HEK293 (cell line): Measurements from ENCODE around the gene TRDMT1.

Source experiments
- BCL11B ChIP-seq: fragments of 450-650 bp; formaldehyde crosslinking; IDR thresholded peaks from 2 replicates; pipeline ENCODE4 v1.5.1; 2016; ENCODE audit warnings: low read depth, missing biosample characterization, missing genetic modification characterization
- FEZF1 ChIP-seq: fragments of 450-650 bp; formaldehyde crosslinking; IDR thresholded peaks from 2 replicates; pipeline ENCODE4 v1.5.1; 2016; ENCODE audit warnings: missing biosample characterization, missing genetic modification characterization
- KLF10 ChIP-seq: fragments of 450-650 bp; IDR thresholded peaks from 2 replicates; pipeline ENCODE4 v1.5.1; 2018; ENCODE audit warnings: missing biosample characterization, mild to moderate bottlenecking, missing genetic modification characterization
- KLF8 ChIP-seq: fragments of 450-650 bp; formaldehyde crosslinking; IDR thresholded peaks from 2 replicates; pipeline ENCODE4 v1.5.1; 2016; ENCODE audit warnings: missing biosample characterization, missing genetic modification characterization
- ZBTB21 ChIP-seq: fragments of 450-650 bp; formaldehyde crosslinking; IDR thresholded peaks from 2 replicates; pipeline ENCODE4 v1.5.1; 2017; ENCODE audit warnings: missing biosample characterization, missing genetic modification characterization
- ZBTB48 ChIP-seq: fragments of 450-650 bp; formaldehyde crosslinking; IDR thresholded peaks from 2 replicates; pipeline ENCODE4 v1.5.1; 2016; ENCODE audit warnings: missing biosample characterization, missing genetic modification characterization
- ZFP69B ChIP-seq: fragments of 450-650 bp; formaldehyde crosslinking; IDR thresholded peaks from 2 replicates; pipeline ENCODE4 v1.5.1; 2016; ENCODE audit warnings: missing biosample characterization, missing genetic modification characterization
- ZNF19 ChIP-seq: fragments of 450-650 bp; formaldehyde crosslinking; IDR thresholded peaks from 2 replicates; pipeline ENCODE4; 2016; ENCODE audit warnings: missing biosample characterization, missing genetic modification characterization, low read depth
- ZNF239 ChIP-seq: fragments of 450-650 bp; formaldehyde crosslinking; IDR thresholded peaks from 2 replicates; pipeline ENCODE4 v1.5.1; 2016; ENCODE audit warnings: missing biosample characterization, missing genetic modification characterization
- ZNF324 ChIP-seq: fragments of 450-650 bp; formaldehyde crosslinking; IDR thresholded peaks from 2 replicates; pipeline ENCODE4 v1.5.1; 2016; ENCODE audit warnings: missing biosample characterization, missing genetic modification characterization
- ZNF335 ChIP-seq: fragments of 450-650 bp; formaldehyde crosslinking; conservative IDR thresholded peaks from 2 replicates; pipeline ENCODE4 v1.5.1; 2016; ENCODE audit warnings: missing biosample characterization, missing genetic modification characterization
- ZNF366 ChIP-seq: fragments of 450-650 bp; formaldehyde crosslinking; conservative IDR thresholded peaks from 2 replicates; pipeline ENCODE4 v1.5.1; 2016; ENCODE audit warnings: missing biosample characterization, missing genetic modification characterization
- ZNF391 ChIP-seq: fragments of 450-650 bp; formaldehyde crosslinking; IDR thresholded peaks from 2 replicates; pipeline ENCODE4 v1.5.1; 2016; ENCODE audit warnings: low read depth, missing biosample characterization, missing genetic modification characterization, borderline replicate concordance
- ZNF558 ChIP-seq: fragments of 450-650 bp; formaldehyde crosslinking; IDR thresholded peaks from 2 replicates; pipeline ENCODE4 v1.5.1; 2016; ENCODE audit warnings: missing biosample characterization, missing genetic modification characterization
- ZNF658 ChIP-seq: fragments of 450-650 bp; formaldehyde crosslinking; IDR thresholded peaks from 2 replicates; pipeline ENCODE4; 2016; ENCODE audit warnings: missing biosample characterization, missing genetic modification characterization
- ZNF660 ChIP-seq: fragments of 450-650 bp; IDR thresholded peaks from 2 replicates; pipeline ENCODE4 v1.5.1; 2018; ENCODE audit warnings: missing biosample characterization, mild to moderate bottlenecking, missing genetic modification characterization
- ZNF664 ChIP-seq: fragments of 450-650 bp; formaldehyde crosslinking; IDR thresholded peaks from 2 replicates; pipeline ENCODE4 v1.5.1; 2016; ENCODE audit warnings: missing biosample characterization, missing genetic modification characterization
- ZNF701 ChIP-seq: fragments of 450-650 bp; formaldehyde crosslinking; IDR thresholded peaks from 2 replicates; pipeline ENCODE4 v1.5.1; 2016; ENCODE audit warnings: missing biosample characterization, missing genetic modification characterization
- ZNF843 ChIP-seq: fragments of 450-650 bp; formaldehyde crosslinking; IDR thresholded peaks from 2 replicates; pipeline ENCODE4 v1.5.1; 2016; ENCODE audit warnings: missing biosample characterization, missing genetic modification characterization
- ZSCAN23 ChIP-seq: fragments of 450-650 bp; formaldehyde crosslinking; IDR thresholded peaks from 2 replicates; pipeline ENCODE4 v1.5.1; 2016; ENCODE audit warnings: missing biosample characterization, missing genetic modification characterization
- TF ChIP-seq, protein P1 (sequence below): fragments of 450-650 bp; formaldehyde crosslinking; IDR thresholded peaks from 2 replicates; pipeline ENCODE4 v1.5.1; 2017; ENCODE audit warnings: missing biosample characterization, missing genetic modification characterization
- TF ChIP-seq, protein P2 (sequence below): fragments of 450-650 bp; formaldehyde crosslinking; IDR thresholded peaks from 2 replicates; pipeline ENCODE4 v1.5.1; 2016; ENCODE audit warnings: missing biosample characterization, missing genetic modification characterization
- TF ChIP-seq, protein P3 (sequence below): fragments of 450-650 bp; formaldehyde crosslinking; IDR thresholded peaks from 2 replicates; pipeline ENCODE4; 2016; ENCODE audit warnings: missing biosample characterization, missing genetic modification characterization
- TF ChIP-seq, protein P4 (sequence below): fragments of 450-650 bp; formaldehyde crosslinking; IDR thresholded peaks from 2 replicates; pipeline ENCODE4 v1.5.1; 2016; ENCODE audit warnings: missing biosample characterization, missing genetic modification characterization
- TF ChIP-seq, protein P5 (sequence below): fragments of 450-650 bp; formaldehyde crosslinking; IDR thresholded peaks from 2 replicates; pipeline ENCODE4 v1.5.1; 2016; ENCODE audit warnings: missing biosample characterization, missing genetic modification characterization, borderline replicate concordance
- TF ChIP-seq, protein P6 (sequence below): fragments of 450-650 bp; formaldehyde crosslinking; IDR thresholded peaks from 2 replicates; pipeline ENCODE4 v1.5.1; 2016; ENCODE audit warnings: missing biosample characterization, missing genetic modification characterization
- TF ChIP-seq, protein P7 (sequence below): fragments of 450-650 bp; formaldehyde crosslinking; IDR thresholded peaks from 2 replicates; pipeline ENCODE4 v1.5.1; 2016; ENCODE audit warnings: missing biosample characterization, missing genetic modification characterization

TRDMT1 gene

DNA sequence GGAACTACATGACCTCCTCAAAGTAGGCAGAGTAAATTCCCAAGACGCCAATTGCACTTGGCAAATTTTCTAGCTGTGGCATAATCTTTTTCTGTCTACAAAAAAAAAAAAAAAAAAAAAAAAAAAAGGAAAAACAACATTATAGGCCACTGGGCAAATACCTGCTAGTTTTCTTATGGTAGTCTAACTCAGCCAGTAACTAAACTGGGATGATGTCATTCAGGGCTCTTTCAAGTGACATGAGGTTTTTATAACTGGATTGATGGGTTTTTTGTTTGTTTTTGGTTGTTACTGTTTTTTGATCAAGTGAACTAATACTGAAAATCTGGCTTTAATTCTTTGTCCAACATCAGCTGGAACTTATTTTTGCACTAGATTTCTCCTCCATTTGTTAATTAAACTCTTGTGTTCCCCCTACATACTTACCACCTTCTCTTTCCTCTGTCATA, 19.2 kb upstream of the TRDMT1 start (continued):
- TF ChIP-seq FEZF1 (peak; percentile 60), ZNF19 (tag by site-specific recombination) (no peak), ZNF239 (tag by site-specific recombination) (no peak), ZNF664 (peak; percentile 96), KLF10 (peak; percentile 53; the same call in 1 of the 2 replicates), ZNF701 (tag by site-specific recombination) (no peak), ZNF558 (tag by site-specific recombination) (0 out of 2 replicates have a peak, but pooled peaks have one; percentile 42), ZNF324 (tag by site-specific recombination) (peak; percentile 51), ZNF658 (tag by site-specific recombination) (no peak), ZNF391 (tag by site-specific recombination) (peak; percentile 24; the same call in 1 of the 2 replicates), KLF8 (tag by site-specific recombination) (peak; percentile 46), ZBTB48 (tag by site-specific recombination) (no peak), BCL11B (no peak), ZNF335 (tag by site-specific recombination) (peak; percentile 49; the same call in 1 of the 2 replicates), ZBTB21 (tag by site-specific recombination) (peak; percentile 77), ZNF843 (tag by site-specific recombination) (peak; percentile 60; the same call in 1 of the 2 replicates), ZNF660 (tag by site-specific recombination) (0 out of 2 replicates have a peak, but pooled peaks have one; percentile 33), ZFP69B (tag by site-specific recombination) (no peak), ZNF366 (tag by site-specific recombination) (peak; percentile 73), ZSCAN23 (tag by site-specific recombination) (peak; percentile 36; the same call in 1 of the 2 replicates)
- TF ChIP-seq, protein P1, sequence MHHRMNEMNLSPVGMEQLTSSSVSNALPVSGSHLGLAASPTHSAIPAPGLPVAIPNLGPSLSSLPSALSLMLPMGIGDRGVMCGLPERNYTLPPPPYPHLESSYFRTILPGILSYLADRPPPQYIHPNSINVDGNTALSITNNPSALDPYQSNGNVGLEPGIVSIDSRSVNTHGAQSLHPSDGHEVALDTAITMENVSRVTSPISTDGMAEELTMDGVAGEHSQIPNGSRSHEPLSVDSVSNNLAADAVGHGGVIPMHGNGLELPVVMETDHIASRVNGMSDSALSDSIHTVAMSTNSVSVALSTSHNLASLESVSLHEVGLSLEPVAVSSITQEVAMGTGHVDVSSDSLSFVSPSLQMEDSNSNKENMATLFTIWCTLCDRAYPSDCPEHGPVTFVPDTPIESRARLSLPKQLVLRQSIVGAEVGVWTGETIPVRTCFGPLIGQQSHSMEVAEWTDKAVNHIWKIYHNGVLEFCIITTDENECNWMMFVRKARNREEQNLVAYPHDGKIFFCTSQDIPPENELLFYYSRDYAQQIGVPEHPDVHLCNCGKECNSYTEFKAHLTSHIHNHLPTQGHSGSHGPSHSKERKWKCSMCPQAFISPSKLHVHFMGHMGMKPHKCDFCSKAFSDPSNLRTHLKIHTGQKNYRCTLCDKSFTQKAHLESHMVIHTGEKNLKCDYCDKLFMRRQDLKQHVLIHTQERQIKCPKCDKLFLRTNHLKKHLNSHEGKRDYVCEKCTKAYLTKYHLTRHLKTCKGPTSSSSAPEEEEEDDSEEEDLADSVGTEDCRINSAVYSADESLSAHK (tag by site-specific recombination): 0 out of 2 replicates have a peak, but pooled peaks have one; percentile 25
- TF ChIP-seq, protein P2, sequence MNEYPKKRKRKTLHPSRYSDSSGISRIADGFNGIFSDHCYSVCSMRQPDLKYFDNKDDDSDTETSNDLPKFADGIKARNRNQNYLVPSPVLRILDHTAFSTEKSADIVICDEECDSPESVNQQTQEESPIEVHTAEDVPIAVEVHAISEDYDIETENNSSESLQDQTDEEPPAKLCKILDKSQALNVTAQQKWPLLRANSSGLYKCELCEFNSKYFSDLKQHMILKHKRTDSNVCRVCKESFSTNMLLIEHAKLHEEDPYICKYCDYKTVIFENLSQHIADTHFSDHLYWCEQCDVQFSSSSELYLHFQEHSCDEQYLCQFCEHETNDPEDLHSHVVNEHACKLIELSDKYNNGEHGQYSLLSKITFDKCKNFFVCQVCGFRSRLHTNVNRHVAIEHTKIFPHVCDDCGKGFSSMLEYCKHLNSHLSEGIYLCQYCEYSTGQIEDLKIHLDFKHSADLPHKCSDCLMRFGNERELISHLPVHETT (tag by site-specific recombination): 0 out of 2 replicates have a peak, but pooled peaks have one; percentile 15
- TF ChIP-seq, protein P3, sequence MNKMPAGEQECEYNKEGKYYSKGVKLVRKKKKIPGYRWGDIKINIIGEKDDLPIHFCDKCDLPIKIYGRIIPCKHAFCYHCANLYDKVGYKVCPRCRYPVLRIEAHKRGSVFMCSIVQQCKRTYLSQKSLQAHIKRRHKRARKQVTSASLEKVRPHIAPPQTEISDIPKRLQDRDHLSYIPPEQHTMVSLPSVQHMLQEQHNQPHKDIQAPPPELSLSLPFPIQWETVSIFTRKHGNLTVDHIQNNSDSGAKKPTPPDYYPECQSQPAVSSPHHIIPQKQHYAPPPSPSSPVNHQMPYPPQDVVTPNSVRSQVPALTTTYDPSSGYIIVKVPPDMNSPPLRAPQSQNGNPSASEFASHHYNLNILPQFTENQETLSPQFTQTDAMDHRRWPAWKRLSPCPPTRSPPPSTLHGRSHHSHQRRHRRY (tag by site-specific recombination): no peak
- TF ChIP-seq, protein P4, sequence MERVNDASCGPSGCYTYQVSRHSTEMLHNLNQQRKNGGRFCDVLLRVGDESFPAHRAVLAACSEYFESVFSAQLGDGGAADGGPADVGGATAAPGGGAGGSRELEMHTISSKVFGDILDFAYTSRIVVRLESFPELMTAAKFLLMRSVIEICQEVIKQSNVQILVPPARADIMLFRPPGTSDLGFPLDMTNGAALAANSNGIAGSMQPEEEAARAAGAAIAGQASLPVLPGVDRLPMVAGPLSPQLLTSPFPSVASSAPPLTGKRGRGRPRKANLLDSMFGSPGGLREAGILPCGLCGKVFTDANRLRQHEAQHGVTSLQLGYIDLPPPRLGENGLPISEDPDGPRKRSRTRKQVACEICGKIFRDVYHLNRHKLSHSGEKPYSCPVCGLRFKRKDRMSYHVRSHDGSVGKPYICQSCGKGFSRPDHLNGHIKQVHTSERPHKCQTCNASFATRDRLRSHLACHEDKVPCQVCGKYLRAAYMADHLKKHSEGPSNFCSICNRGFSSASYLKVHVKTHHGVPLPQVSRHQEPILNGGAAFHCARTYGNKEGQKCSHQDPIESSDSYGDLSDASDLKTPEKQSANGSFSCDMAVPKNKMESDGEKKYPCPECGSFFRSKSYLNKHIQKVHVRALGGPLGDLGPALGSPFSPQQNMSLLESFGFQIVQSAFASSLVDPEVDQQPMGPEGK (tag by site-specific recombination): 0 out of 2 replicates have a peak, but pooled peaks have one; percentile 20
- TF ChIP-seq, protein P5, sequence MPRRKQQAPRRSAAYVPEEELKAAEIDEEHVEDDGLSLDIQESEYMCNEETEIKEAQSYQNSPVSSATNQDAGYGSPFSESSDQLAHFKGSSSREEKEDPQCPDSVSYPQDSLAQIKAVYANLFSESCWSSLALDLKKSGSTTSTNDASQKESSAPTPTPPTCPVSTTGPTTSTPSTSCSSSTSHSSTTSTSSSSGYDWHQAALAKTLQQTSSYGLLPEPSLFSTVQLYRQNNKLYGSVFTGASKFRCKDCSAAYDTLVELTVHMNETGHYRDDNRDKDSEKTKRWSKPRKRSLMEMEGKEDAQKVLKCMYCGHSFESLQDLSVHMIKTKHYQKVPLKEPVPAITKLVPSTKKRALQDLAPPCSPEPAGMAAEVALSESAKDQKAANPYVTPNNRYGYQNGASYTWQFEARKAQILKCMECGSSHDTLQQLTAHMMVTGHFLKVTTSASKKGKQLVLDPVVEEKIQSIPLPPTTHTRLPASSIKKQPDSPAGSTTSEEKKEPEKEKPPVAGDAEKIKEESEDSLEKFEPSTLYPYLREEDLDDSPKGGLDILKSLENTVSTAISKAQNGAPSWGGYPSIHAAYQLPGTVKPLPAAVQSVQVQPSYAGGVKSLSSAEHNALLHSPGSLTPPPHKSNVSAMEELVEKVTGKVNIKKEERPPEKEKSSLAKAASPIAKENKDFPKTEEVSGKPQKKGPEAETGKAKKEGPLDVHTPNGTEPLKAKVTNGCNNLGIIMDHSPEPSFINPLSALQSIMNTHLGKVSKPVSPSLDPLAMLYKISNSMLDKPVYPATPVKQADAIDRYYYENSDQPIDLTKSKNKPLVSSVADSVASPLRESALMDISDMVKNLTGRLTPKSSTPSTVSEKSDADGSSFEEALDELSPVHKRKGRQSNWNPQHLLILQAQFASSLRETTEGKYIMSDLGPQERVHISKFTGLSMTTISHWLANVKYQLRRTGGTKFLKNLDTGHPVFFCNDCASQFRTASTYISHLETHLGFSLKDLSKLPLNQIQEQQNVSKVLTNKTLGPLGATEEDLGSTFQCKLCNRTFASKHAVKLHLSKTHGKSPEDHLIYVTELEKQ: peak; percentile 87; the same call in 1 of the 2 replicates
- TF ChIP-seq, protein P6, sequence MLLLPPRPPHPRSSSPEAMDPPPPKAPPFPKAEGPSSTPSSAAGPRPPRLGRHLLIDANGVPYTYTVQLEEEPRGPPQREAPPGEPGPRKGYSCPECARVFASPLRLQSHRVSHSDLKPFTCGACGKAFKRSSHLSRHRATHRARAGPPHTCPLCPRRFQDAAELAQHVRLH (tag by site-specific recombination): peak; percentile 49; the same call in 1 of the 2 replicates
- TF ChIP-seq, protein P7, sequence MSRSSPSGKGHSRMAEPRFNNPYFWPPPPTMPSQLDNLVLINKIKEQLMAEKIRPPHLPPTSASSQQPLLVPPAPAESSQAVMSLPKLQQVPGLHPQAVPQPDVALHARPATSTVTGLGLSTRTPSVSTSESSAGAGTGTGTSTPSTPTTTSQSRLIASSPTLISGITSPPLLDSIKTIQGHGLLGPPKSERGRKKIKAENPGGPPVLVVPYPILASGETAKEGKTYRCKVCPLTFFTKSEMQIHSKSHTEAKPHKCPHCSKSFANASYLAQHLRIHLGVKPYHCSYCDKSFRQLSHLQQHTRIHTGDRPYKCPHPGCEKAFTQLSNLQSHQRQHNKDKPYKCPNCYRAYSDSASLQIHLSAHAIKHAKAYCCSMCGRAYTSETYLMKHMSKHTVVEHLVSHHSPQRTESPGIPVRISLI (tag by site-specific recombination): peak; percentile 90
